Gastrocnemius medialis (tissue), 4 donors: Measurements from ENCODE around the gene OPA3.

Source experiments
- CTCF ChIP-seq, 5 experiments: fragments of 450-650 bp in 3 of 5; fragments of 200-600 bp in 2 of 5; sonication (generic) in 2 of 5; IDR thresholded peaks in 4 of 5; conservative IDR thresholded peaks in 1 of 5; 1 replicate in 4 of 5; 2 replicates in 1 of 5; pipeline ENCODE4 v1.5.1; 2016 to 2019; ENCODE audit warnings: antibody characterized with exemption in 5 of 5, mild to moderate bottlenecking in 3 of 5, moderate library complexity in 3 of 5
- POLR2A ChIP-seq, 2 donors: fragments of 450-650 bp; IDR thresholded peaks; one replicate each; pipeline ENCODE4 v1.6.1; 2017; ENCODE audit warnings: antibody characterized with exemption in 2 of 2, mild to moderate bottlenecking in 2 of 2, moderate library complexity in 2 of 2

GRCh38 chr19:45524575-45525129 is 60.0 kb downstream of the OPA3 start:
- TF ChIP-seq CTCF (IDR thresholded peaks at IDR 0.05 in 4 of 5, conservative IDR thresholded peaks at IDR 0.05 in 1 of 5) (no peak), POLR2A (IDR thresholded peaks at IDR 0.05) (no peak)
